SKM-1 treated with dmso at 0.1 percent for 144 hours (cell line): ENCODE results near the gene GPR35.

Experiments used
- DNase-seq: peaks from one replicate; lab custom pipeline; 2025; ENCODE audit not compliant: unreplicated experiment; lab: John Stamatoyannopoulos, UW

Gene GPR35

GRCh38 chr2:240637116-240637900, 12.0 kb downstream of the GPR35 start:
- DNase-seq: no peak

- no peak for DNase-seq
Observed at GRCh38 chr2:240637901-240638345, 12.6 kb downstream of the GPR35 start.

- DNase-seq: no peak
Observed at GRCh38 chr2:240638512-240639160, 13.4 kb downstream of the GPR35 start.

- DNase-seq: no peak
Observed at GRCh38 chr2:240639566-240639965, 14.3 kb downstream of the GPR35 start.

GRCh38 chr2:240640939-240641338, 15.7 kb downstream of the GPR35 start:
- DNase-seq: peak; percentile 39

- no peak for DNase-seq
Observed at GRCh38 chr2:240642061-240642805, 17.0 kb downstream of the GPR35 start.

- no peak for DNase-seq
Observed at GRCh38 chr2:240642806-240643092, 17.5 kb downstream of the GPR35 start.

GRCh38 chr2:240643093-240643810, 18.0 kb downstream of the GPR35 start:
- no peak for DNase-seq

GRCh38 chr2:240643811-240644150, 18.5 kb downstream of the GPR35 start:
- no peak for DNase-seq

GRCh38 chr2:240644171-240644651, 18.9 kb downstream of the GPR35 start:
- no peak for DNase-seq

- no peak for DNase-seq
Observed at GRCh38 chr2:240644859-240645301, 19.6 kb downstream of the GPR35 start.

GRCh38 chr2:240645346-240645745, 20.1 kb downstream of the GPR35 start:
- DNase-seq: no peak

GRCh38 chr2:240645801-240646175, 20.5 kb downstream of the GPR35 start:
- DNase-seq: no peak

- DNase-seq: peak; percentile 23
Observed at GRCh38 chr2:240646176-240646899, 21.1 kb downstream of the GPR35 start.

- no peak for DNase-seq
Observed at GRCh38 chr2:240646900-240647502, 21.7 kb downstream of the GPR35 start.

GRCh38 chr2:240647503-240648154, 22.3 kb downstream of the GPR35 start:
- no peak for DNase-seq

- DNase-seq: no peak
Observed at GRCh38 chr2:240648155-240648649, 22.9 kb downstream of the GPR35 start.

GRCh38 chr2:240648650-240649275, 23.5 kb downstream of the GPR35 start:
- DNase-seq: no peak

- DNase-seq: no peak
Observed at GRCh38 chr2:240649331-240649730, 24.1 kb downstream of the GPR35 start.
